Skin epidermis (tissue), 12 donors: ENCODE data around the gene MAML2.

Experiments used
- H3K27ac ChIP-seq, 21 experiments: fragments of 200-600 bp; sonication (generic) in 11 of 21; one replicate each; pipeline ENCODE4 v1.5.0; 2020; ENCODE audit warnings: mild to moderate bottlenecking in 3 of 21, inconsistent platforms in 2 of 21, moderate library complexity in 2 of 21
- H3K4me3 ChIP-seq, 7 experiments: fragments of 200-600 bp; sonication (generic) in 2 of 7; one replicate each; pipeline ENCODE4 v1.5.0; 2020; ENCODE audit warnings: inconsistent platforms in 2 of 7, mild to moderate bottlenecking in 2 of 7, moderate library complexity in 1 of 7

MAML2 gene

GRCh38 chr11:96023275-96023674, 319.7 kb downstream of the MAML2 start:
- Histone ChIP-seq H3K27ac (no peak overlapping the region), H3K4me3 (no peak overlapping the region)

- no peak overlapping the region for H3K27ac ChIP-seq
- no peak overlapping the region for H3K4me3 ChIP-seq
Measured at GRCh38 chr11:96021901-96022650, 320.9 kb downstream of the MAML2 start.

GRCh38 chr11:96019810-96020747, 322.9 kb downstream of the MAML2 start:
- Histone ChIP-seq H3K27ac (no peak overlapping the region), H3K4me3 (no peak overlapping the region)

GRCh38 chr11:96019281-96019680, 323.7 kb downstream of the MAML2 start:
- no peak overlapping the region for H3K4me3 ChIP-seq
- no peak overlapping the region for H3K27ac ChIP-seq

GRCh38 chr11:96017856-96018255, 325.1 kb downstream of the MAML2 start:
- Histone ChIP-seq H3K27ac (no peak overlapping the region), H3K4me3 (no peak overlapping the region)

GRCh38 chr11:96016978-96017502, 326.0 kb downstream of the MAML2 start:
- H3K4me3 ChIP-seq, result no peak overlapping the region
- H3K27ac ChIP-seq, result no peak overlapping the region

GRCh38 chr11:96015906-96016565, 327.0 kb downstream of the MAML2 start:
- Histone ChIP-seq H3K27ac (no peak overlapping the region), H3K4me3 (no peak overlapping the region)

- Histone ChIP-seq H3K27ac (peak overlapping the region in 8 of 21 experiments; percentile 5 to 62 (median 44)), H3K4me3 (no peak overlapping the region)
Measured at GRCh38 chr11:96014217-96014616, 328.8 kb downstream of the MAML2 start.

- Histone ChIP-seq H3K4me3 (no peak overlapping the region), H3K27ac (peak overlapping the region in 12 of 21 experiments; percentile 5 to 67 (median 48))
Measured at GRCh38 chr11:96013461-96014213, 329.4 kb downstream of the MAML2 start.

- Histone ChIP-seq H3K27ac (peak overlapping the region in 13 of 21 experiments; percentile 2 to 67 (median 47)), H3K4me3 (no peak overlapping the region)
Measured at GRCh38 chr11:96012086-96012824, 330.7 kb downstream of the MAML2 start.

- Histone ChIP-seq H3K4me3 (no peak overlapping the region), H3K27ac (no peak overlapping the region)
Measured at GRCh38 chr11:96010683-96011082, 332.3 kb downstream of the MAML2 start.

GRCh38 chr11:96008161-96008720, 334.8 kb downstream of the MAML2 start:
- H3K27ac ChIP-seq, result no peak overlapping the region
- H3K4me3 ChIP-seq, result no peak overlapping the region

- H3K27ac ChIP-seq, result no peak overlapping the region
- H3K4me3 ChIP-seq, result no peak overlapping the region
Measured at GRCh38 chr11:96006037-96006436, 337.0 kb downstream of the MAML2 start.

- H3K4me3 ChIP-seq, result no peak overlapping the region
- H3K27ac ChIP-seq, result no peak overlapping the region
Measured at GRCh38 chr11:96004862-96005261, 338.1 kb downstream of the MAML2 start.

- no peak overlapping the region for H3K4me3 ChIP-seq
- no peak overlapping the region for H3K27ac ChIP-seq
Measured at GRCh38 chr11:96002754-96003290, 340.2 kb downstream of the MAML2 start.

- peak overlapping the region in 2 of 21 experiments; percentile 19 to 78 for H3K27ac ChIP-seq
- H3K4me3 ChIP-seq, result no peak overlapping the region
Measured at GRCh38 chr11:96002339-96002738, 340.7 kb downstream of the MAML2 start.

- H3K4me3 ChIP-seq, result no peak overlapping the region
- H3K27ac ChIP-seq, result peak overlapping the region in 10 of 21 experiments; percentile 13 to 81 (median 66)
Measured at GRCh38 chr11:96001037-96001436, 342.0 kb downstream of the MAML2 start.
